Liver (tissue), 3 donors: ENCODE measurements around the gene DOCK1.

Experiments
- EGR1 ChIP-seq, 2 donors: IDR thresholded peaks; 2 replicates each; pipeline ENCODE4 v1.6.1; 2016 to 2018; ENCODE audit warnings: antibody characterized with exemption in 2 of 2, low read depth in 2 of 2
- FOXA1 ChIP-seq: IDR thresholded peaks from 2 replicates; pipeline ENCODE4 v1.6.1; 2016; ENCODE audit warnings: antibody characterized with exemption
- GABPA ChIP-seq, 2 donors: IDR thresholded peaks in 1 of 2; conservative IDR thresholded peaks in 1 of 2; 2 replicates each; pipeline ENCODE4 v1.6.1; 2016; ENCODE audit warnings: antibody characterized with exemption in 2 of 2, mild to moderate bottlenecking in 1 of 2, moderate library complexity in 1 of 2
- HNF4A ChIP-seq, 2 donors: conservative IDR thresholded peaks; 2 replicates each; pipeline ENCODE4 v1.6.1; 2016; ENCODE audit warnings: antibody characterized with exemption in 2 of 2, mild to moderate bottlenecking in 2 of 2
- RAD21 ChIP-seq, 2 donors: IDR thresholded peaks; 2 replicates each; pipeline ENCODE4 v1.6.1; 2016; ENCODE audit warnings: antibody characterized with exemption in 2 of 2, mild to moderate bottlenecking in 2 of 2
- YY1 ChIP-seq: IDR thresholded peaks from 2 replicates; pipeline ENCODE4 v1.6.1; 2016; ENCODE audit warnings: antibody characterized with exemption, mild to moderate bottlenecking
- TF ChIP-seq, protein P1 (sequence below): fragments of 150-350 bp; IDR thresholded peaks from 2 replicates; pipeline ENCODE4 v1.5.1; 2017; ENCODE audit warnings: improper control_type of control experiment, low read depth, low read length; ENCODE audit not compliant: missing input control
- TF ChIP-seq, protein P2 (sequence below): IDR thresholded peaks from 2 replicates; pipeline ENCODE4 v1.6.1; 2016; ENCODE audit warnings: antibody characterized with exemption
- TF ChIP-seq, protein P3 (sequence below): IDR thresholded peaks from 2 replicates; pipeline ENCODE4 v1.6.1; 2016; ENCODE audit warnings: antibody characterized with exemption, mild to moderate bottlenecking
- donor health status: healthy.
- donor health status: healthy.

DNA sequence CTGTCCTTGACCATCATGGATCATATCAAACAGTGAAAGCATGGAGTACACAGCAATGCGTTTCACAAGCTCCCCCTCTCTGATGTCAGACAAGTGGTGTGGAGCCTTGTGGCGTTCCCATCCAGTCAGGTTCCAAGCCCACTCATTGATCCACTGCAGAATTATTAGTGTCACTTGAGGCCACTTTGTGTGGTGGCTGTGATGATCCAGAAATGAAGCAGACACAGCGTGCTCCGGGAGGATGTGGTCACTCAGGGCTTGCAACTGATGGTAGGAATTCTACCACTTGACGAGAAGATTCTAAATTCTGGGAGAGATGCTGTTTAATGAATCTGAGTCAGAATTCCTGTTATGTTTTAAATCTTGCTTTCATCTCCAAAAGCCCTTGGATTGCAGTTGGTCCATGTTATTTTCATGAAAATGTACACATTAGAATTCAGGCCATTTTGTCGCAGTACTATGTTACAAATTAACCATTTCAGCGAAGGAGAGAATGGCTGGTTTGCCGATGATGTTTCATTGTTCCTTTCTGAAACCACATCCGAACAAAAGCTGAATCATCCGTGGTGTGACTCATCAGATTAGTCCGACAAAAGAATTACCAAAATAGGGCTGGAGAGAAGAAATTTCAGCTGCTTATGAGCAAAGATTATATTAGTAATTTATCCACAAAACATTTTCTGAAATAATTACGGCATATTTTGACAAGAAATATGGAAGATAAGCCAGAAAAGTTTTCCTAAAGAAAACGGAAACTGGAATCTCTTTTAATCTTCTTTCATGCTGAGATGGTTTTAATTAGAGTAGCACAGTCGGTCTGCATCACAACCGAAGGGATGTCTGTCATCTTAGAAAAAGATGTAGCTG lies 243.1 kb downstream of the DOCK1 start:
- TF ChIP-seq, protein P1, sequence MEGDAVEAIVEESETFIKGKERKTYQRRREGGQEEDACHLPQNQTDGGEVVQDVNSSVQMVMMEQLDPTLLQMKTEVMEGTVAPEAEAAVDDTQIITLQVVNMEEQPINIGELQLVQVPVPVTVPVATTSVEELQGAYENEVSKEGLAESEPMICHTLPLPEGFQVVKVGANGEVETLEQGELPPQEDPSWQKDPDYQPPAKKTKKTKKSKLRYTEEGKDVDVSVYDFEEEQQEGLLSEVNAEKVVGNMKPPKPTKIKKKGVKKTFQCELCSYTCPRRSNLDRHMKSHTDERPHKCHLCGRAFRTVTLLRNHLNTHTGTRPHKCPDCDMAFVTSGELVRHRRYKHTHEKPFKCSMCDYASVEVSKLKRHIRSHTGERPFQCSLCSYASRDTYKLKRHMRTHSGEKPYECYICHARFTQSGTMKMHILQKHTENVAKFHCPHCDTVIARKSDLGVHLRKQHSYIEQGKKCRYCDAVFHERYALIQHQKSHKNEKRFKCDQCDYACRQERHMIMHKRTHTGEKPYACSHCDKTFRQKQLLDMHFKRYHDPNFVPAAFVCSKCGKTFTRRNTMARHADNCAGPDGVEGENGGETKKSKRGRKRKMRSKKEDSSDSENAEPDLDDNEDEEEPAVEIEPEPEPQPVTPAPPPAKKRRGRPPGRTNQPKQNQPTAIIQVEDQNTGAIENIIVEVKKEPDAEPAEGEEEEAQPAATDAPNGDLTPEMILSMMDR, result no peak
- TF ChIP-seq, protein P2, sequence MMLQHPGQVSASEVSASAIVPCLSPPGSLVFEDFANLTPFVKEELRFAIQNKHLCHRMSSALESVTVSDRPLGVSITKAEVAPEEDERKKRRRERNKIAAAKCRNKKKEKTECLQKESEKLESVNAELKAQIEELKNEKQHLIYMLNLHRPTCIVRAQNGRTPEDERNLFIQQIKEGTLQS, result no peak
- no peak for TF ChIP-seq HNF4A (conservative IDR thresholded peaks at IDR 0.05)
- TF ChIP-seq YY1, result no peak
- TF ChIP-seq RAD21 (IDR thresholded peaks at IDR 0.05), result no peak
- TF ChIP-seq GABPA (IDR thresholded peaks at IDR 0.05 in 1 of 2, conservative IDR thresholded peaks at IDR 0.05 in 1 of 2), result no peak
- no peak for TF ChIP-seq FOXA1
- TF ChIP-seq, protein P3, sequence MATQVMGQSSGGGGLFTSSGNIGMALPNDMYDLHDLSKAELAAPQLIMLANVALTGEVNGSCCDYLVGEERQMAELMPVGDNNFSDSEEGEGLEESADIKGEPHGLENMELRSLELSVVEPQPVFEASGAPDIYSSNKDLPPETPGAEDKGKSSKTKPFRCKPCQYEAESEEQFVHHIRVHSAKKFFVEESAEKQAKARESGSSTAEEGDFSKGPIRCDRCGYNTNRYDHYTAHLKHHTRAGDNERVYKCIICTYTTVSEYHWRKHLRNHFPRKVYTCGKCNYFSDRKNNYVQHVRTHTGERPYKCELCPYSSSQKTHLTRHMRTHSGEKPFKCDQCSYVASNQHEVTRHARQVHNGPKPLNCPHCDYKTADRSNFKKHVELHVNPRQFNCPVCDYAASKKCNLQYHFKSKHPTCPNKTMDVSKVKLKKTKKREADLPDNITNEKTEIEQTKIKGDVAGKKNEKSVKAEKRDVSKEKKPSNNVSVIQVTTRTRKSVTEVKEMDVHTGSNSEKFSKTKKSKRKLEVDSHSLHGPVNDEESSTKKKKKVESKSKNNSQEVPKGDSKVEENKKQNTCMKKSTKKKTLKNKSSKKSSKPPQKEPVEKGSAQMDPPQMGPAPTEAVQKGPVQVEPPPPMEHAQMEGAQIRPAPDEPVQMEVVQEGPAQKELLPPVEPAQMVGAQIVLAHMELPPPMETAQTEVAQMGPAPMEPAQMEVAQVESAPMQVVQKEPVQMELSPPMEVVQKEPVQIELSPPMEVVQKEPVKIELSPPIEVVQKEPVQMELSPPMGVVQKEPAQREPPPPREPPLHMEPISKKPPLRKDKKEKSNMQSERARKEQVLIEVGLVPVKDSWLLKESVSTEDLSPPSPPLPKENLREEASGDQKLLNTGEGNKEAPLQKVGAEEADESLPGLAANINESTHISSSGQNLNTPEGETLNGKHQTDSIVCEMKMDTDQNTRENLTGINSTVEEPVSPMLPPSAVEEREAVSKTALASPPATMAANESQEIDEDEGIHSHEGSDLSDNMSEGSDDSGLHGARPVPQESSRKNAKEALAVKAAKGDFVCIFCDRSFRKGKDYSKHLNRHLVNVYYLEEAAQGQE, result no peak
- TF ChIP-seq EGR1 (IDR thresholded peaks at IDR 0.05; ENCODE audit: low read depth in 2 of 2), result no peak
